ENCODE measurements around the gene CIAO2B. TPM values are rescaled to one million over a fixed set of nuclear protein-coding genes. Genes with fewer than 3 reads are reported as not detected.

Gene CIAO2B
- total and polyA plus RNA-seq, 2 experiments from 2014 or later: 111 to 182 TPM

DNA sequence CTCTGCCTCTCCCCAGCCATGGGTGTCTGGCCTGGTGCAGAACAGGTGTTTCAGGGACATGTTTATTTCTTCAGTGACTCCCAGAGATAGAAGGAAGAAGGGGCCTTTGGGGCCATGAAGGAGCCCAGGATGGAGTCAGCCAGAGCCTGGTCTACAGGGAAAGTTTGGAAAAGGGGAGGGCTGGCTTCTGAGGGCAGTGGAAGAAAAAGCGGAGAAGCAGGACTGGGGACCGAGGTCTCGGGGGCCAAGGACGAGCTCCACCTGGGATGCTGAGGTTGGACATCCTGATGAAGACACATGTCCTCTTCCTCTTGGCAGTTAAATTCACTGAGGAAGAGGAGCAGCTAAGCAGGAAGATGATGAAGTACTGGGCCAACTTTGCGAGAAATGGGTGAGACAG, 8.8 kb upstream of the CIAO2B start:
- Histone ChIP-seq H3K4me1 (ENCODE audit: insufficient read depth) (peaks cover 4% of the 10 kb centered on the region; the same call in 1 of the 2 replicates), H3K79me2 (ENCODE audit: insufficient read depth) (no peaks in the 10 kb centered on the region), H3K9me3 (ENCODE audit: low read depth) (no peaks in the 10 kb centered on the region), H3K27ac (no peak overlapping the region), H2AFZ (no peak overlapping the region), H3K9ac (no peak overlapping the region), H3K9me2 (ENCODE audit: insufficient read depth) (no peaks in the 10 kb centered on the region), H3K4me3 (no peak overlapping the region), H3K27me3 (replicated peaks; ENCODE audit: insufficient read depth) (no peaks in the 10 kb centered on the region), H3F3A (ENCODE audit: insufficient read depth) (0 out of 2 replicates have a peak, but pooled peaks cover 4% of the 10 kb centered on the region), H4K20me1 (ENCODE audit: insufficient read depth) (no peaks in the 10 kb centered on the region), H3K4me2 (ENCODE audit: unreplicated experiment) (no peak overlapping the region), H3K36me3 (ENCODE audit: low read depth) (peaks cover 4% of the 10 kb centered on the region; the same call in 1 of the 2 replicates)
- in situ Hi-C loops (cut with MboI): no loop called here
- TF ChIP-seq EZH2 (IDR thresholded peaks at IDR 0.05; ENCODE audit: insufficient read depth, poor library complexity, severe bottlenecking) (no peak), EZH2phosphoT487 (IDR thresholded peaks at IDR 0.05; ENCODE audit: insufficient read depth, low read depth) (no peak)
- no peak for DNase-seq
- WGBS, 2 experiments (ENCODE audit: low coverage in 1 of 2, low lambda C conversion rate in 2 of 2, missing lambda C conversion rate in 2 of 2): 95% methylated on average over 5 of the region's 5 CpGs

- no peaks in the 10 kb centered on the region for H3K9me2 ChIP-seq (ENCODE audit: insufficient read depth)
- no peak overlapping the region for H3K4me2 ChIP-seq (ENCODE audit: unreplicated experiment)
- H2AFZ ChIP-seq: no peak overlapping the region
- no peaks in the 10 kb centered on the region; the same call in 1 of the 2 replicates for H4K20me1 ChIP-seq (ENCODE audit: insufficient read depth)
- 0 out of 2 replicates have a peak, but pooled peaks cover 3% of the 10 kb centered on the region for H3K4me1 ChIP-seq (ENCODE audit: insufficient read depth)
- no peak overlapping the region for H3K27ac ChIP-seq
- H3K9me3 ChIP-seq (ENCODE audit: low read depth): no peaks in the 10 kb centered on the region
- H3K9ac ChIP-seq: no peak overlapping the region
- H3F3A ChIP-seq (ENCODE audit: insufficient read depth): no peaks in the 10 kb centered on the region
- no peak overlapping the region for H3K4me3 ChIP-seq
- in situ Hi-C loops (cut with MboI): no loop called here
- DNase-seq: no peak
- TF ChIP-seq EZH2phosphoT487 (IDR thresholded peaks at IDR 0.05; ENCODE audit: insufficient read depth, low read depth): no peak
- no peak for TF ChIP-seq EZH2 (IDR thresholded peaks at IDR 0.05; ENCODE audit: insufficient read depth, poor library complexity, severe bottlenecking)
- WGBS, 2 experiments (ENCODE audit: low coverage in 1 of 2, low lambda C conversion rate in 2 of 2, missing lambda C conversion rate in 2 of 2): 86 to 89% methylated on average over 15 to 16 of the region's 16 CpGs
- peaks cover 7% of the 10 kb centered on the region; the same call in 1 of the 2 replicates for H3K36me3 ChIP-seq (ENCODE audit: low read depth)
- no peaks in the 10 kb centered on the region for H3K27me3 ChIP-seq (replicated peaks; ENCODE audit: insufficient read depth)
- peaks cover 25% of the 10 kb centered on the region for H3K79me2 ChIP-seq (ENCODE audit: insufficient read depth)
These were observed 6.0 kb upstream of the CIAO2B start for GRCh38 chr16:66940236-66940635.

GRCh38 chr16:66939366-66939765, 5.2 kb upstream of the CIAO2B start:
- peaks cover 34% of the 10 kb centered on the region for H3K79me2 ChIP-seq (ENCODE audit: insufficient read depth)
- H3K4me1 ChIP-seq (ENCODE audit: insufficient read depth): 0 out of 2 replicates have a peak, but pooled peaks cover 3% of the 10 kb centered on the region
- no peak overlapping the region for H3K4me3 ChIP-seq
- no peak overlapping the region for H3K4me2 ChIP-seq (ENCODE audit: unreplicated experiment)
- H2AFZ ChIP-seq: no peak overlapping the region
- no peak overlapping the region for H3K9ac ChIP-seq
- in situ Hi-C loops (cut with MboI): no loop called here
- no peaks in the 10 kb centered on the region for H3F3A ChIP-seq (ENCODE audit: insufficient read depth)
- peaks cover 7% of the 10 kb centered on the region; the same call in 1 of the 2 replicates for H3K36me3 ChIP-seq (ENCODE audit: low read depth)
- H4K20me1 ChIP-seq (ENCODE audit: insufficient read depth): no peaks in the 10 kb centered on the region; the same call in 1 of the 2 replicates
- H3K9me2 ChIP-seq (ENCODE audit: insufficient read depth): no peaks in the 10 kb centered on the region
- H3K27me3 ChIP-seq (replicated peaks; ENCODE audit: insufficient read depth): no peaks in the 10 kb centered on the region
- no peaks in the 10 kb centered on the region for H3K9me3 ChIP-seq (ENCODE audit: low read depth)
- DNase-seq: no peak
- no peak overlapping the region for H3K27ac ChIP-seq
- TF ChIP-seq EZH2 (IDR thresholded peaks at IDR 0.05; ENCODE audit: insufficient read depth, poor library complexity, severe bottlenecking) (no peak), EZH2phosphoT487 (IDR thresholded peaks at IDR 0.05; ENCODE audit: insufficient read depth, low read depth) (no peak)

DNA sequence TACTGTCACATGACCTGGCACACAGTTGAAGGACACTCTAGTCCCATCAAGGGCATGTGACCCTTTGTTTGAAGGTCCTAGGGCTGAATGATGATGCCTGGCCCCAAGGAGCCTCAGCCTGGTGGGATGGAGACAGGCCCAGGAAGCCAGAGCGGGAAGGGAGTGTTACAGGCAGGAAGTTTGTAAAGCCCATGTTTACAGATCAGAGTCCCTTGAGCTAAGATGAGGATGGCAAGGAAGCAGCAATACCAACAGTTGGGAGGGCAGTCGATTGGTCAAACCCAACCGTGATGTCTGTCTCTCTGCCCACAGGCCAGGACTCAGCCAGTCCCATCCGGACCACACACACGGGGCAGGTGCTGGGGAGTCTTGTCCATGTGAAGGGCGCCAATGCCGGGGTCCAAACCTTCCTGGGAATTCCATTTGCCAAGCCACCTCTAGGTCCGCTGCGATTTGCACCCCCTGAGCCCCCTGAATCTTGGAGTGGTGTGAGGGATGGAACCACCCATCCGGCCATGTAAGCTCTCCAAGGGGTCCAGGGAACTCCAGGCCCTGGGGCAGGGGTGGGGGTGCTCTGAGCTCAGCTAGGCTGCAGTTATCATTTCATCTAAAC, 3.6 kb upstream of the CIAO2B start:
- no peaks in the 10 kb centered on the region for H3K27me3 ChIP-seq (replicated peaks; ENCODE audit: insufficient read depth)
- DNase-seq: no peak

More for the DNA sequence above, 3.6 kb upstream of the CIAO2B start:
- no peaks in the 10 kb centered on the region; the same call in 1 of the 2 replicates for H4K20me1 ChIP-seq (ENCODE audit: insufficient read depth)
- H3K4me2 ChIP-seq (ENCODE audit: unreplicated experiment): no peak overlapping the region
- WGBS, 2 experiments (ENCODE audit: low coverage in 1 of 2, low lambda C conversion rate in 2 of 2, missing lambda C conversion rate in 2 of 2): 92 to 99% methylated on average over 10 of the region's 10 CpGs
- TF ChIP-seq EZH2 (IDR thresholded peaks at IDR 0.05; ENCODE audit: insufficient read depth, poor library complexity, severe bottlenecking) (no peak), EZH2phosphoT487 (IDR thresholded peaks at IDR 0.05; ENCODE audit: insufficient read depth, low read depth) (no peak)
- in situ Hi-C loops (cut with MboI): no loop called here
- no peak overlapping the region for H3K4me3 ChIP-seq
- H3K4me1 ChIP-seq (ENCODE audit: insufficient read depth): peaks cover 11% of the 10 kb centered on the region; the same call in 1 of the 2 replicates
- no peak overlapping the region for H3K27ac ChIP-seq
- H3K79me2 ChIP-seq (ENCODE audit: insufficient read depth): peaks cover 47% of the 10 kb centered on the region
- peaks cover 7% of the 10 kb centered on the region; the same call in 1 of the 2 replicates for H3K36me3 ChIP-seq (ENCODE audit: low read depth)
- no peaks in the 10 kb centered on the region for H3K9me2 ChIP-seq (ENCODE audit: insufficient read depth)
- H2AFZ ChIP-seq: no peak overlapping the region
- H3K9me3 ChIP-seq (ENCODE audit: low read depth): no peaks in the 10 kb centered on the region
- H3K9ac ChIP-seq: no peak overlapping the region
- H3F3A ChIP-seq (ENCODE audit: insufficient read depth): no peaks in the 10 kb centered on the region
